ENCODE data around the gene CCDC34. TPM values are rescaled to one million over a fixed set of nuclear protein-coding genes. Genes with fewer than 3 reads are reported as not detected.

Gene CCDC34
- total RNA-seq, 2 experiments from 2014 or later: 1.3 to 1.6 TPM

DNA sequence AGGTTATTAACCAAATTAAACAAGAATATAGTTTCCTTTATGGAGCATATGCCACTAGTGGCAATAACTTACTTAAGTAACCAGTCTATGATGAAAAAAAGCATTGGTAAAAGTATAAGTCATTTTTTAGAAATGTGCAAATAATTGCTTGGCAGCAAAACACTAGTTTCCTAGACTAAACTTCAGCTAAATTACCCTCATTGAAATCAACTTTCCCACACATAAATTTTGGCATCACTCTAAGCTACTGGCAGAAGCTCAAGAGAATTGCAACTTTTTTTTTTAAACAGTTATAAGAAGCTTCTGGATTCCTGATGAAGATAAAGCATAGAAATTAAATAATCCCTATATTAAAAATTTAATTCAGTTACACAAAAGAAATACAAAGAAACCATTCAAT lies 12.5 kb downstream of the CCDC34 start:
- no peaks in the 10 kb centered on the region for H3K9me3 ChIP-seq (ENCODE audit: control insufficient read depth in 1 of 2, insufficient read depth in 1 of 2, low read length in 2 of 2)
- H3K4me1 ChIP-seq (ENCODE audit: insufficient read depth, low read length): no peaks in the 10 kb centered on the region
- H3K36me3 ChIP-seq (ENCODE audit: insufficient read depth, low read length): no peaks in the 10 kb centered on the region
- no peak for ATAC-seq (ENCODE audit: poor library complexity)
- H3K27ac Mint-ChIP-seq: no peak overlapping the region
- H3K27me3 ChIP-seq (ENCODE audit: control insufficient read depth in 1 of 2, insufficient read depth in 2 of 2, low read length in 2 of 2): no peaks in the 10 kb centered on the region
- H3K27me3 Mint-ChIP-seq: no peaks in the 10 kb centered on the region
- H3K4me3 Mint-ChIP-seq: no peak overlapping the region
- TF ChIP-seq, protein P1, sequence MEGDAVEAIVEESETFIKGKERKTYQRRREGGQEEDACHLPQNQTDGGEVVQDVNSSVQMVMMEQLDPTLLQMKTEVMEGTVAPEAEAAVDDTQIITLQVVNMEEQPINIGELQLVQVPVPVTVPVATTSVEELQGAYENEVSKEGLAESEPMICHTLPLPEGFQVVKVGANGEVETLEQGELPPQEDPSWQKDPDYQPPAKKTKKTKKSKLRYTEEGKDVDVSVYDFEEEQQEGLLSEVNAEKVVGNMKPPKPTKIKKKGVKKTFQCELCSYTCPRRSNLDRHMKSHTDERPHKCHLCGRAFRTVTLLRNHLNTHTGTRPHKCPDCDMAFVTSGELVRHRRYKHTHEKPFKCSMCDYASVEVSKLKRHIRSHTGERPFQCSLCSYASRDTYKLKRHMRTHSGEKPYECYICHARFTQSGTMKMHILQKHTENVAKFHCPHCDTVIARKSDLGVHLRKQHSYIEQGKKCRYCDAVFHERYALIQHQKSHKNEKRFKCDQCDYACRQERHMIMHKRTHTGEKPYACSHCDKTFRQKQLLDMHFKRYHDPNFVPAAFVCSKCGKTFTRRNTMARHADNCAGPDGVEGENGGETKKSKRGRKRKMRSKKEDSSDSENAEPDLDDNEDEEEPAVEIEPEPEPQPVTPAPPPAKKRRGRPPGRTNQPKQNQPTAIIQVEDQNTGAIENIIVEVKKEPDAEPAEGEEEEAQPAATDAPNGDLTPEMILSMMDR (IDR thresholded peaks at IDR 0.05): no peak
- intact Hi-C loops (cut with DNase I, micrococcal nuclease): no loop called here
- no peaks in the 10 kb centered on the region for H3K4me1 Mint-ChIP-seq (ENCODE audit: low read depth)
- H3K9me3 Mint-ChIP-seq: no peaks in the 10 kb centered on the region
- CTCF ChIA-PET: no interaction called here
- H3K4me3 ChIP-seq (ENCODE audit: low read length): no peak overlapping the region
- DNase-seq: no peak
- peaks cover 20% of the 10 kb centered on the region for H3K36me3 Mint-ChIP-seq (ENCODE audit: low read depth)
- POLR2A ChIA-PET: no interaction called here
- no peak overlapping the region for H3K27ac ChIP-seq (ENCODE audit: low read depth in 1 of 2, low read length in 2 of 2)

DNA sequence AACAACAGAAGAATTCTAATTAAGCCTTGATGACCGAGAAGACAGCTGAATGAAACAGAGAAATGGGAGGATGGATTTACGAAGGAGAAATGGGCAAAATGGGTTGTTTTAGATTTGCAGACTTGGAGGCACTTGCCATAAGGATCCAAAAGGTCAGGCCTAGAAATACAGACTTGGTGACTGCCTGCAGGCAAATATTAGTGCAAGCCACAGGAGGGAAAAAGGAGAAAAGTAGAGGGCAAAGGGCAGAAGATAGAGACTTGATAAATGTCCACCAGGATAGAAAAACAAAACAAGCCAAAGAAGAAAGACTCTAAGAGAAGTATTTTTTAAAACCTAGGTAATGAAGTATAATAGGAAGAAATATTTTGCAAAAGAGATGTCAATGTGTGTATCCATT lies 13.1 kb downstream of the CCDC34 start:
- H3K27ac Mint-ChIP-seq: no peak overlapping the region
- POLR2A ChIA-PET: no interaction called here
- no peaks in the 10 kb centered on the region for H3K36me3 ChIP-seq (ENCODE audit: insufficient read depth, low read length)
- intact Hi-C loops (cut with DNase I, micrococcal nuclease): no loop called here
- no peaks in the 10 kb centered on the region for H3K9me3 ChIP-seq (ENCODE audit: control insufficient read depth in 1 of 2, insufficient read depth in 1 of 2, low read length in 2 of 2)
- H3K27ac ChIP-seq (ENCODE audit: low read depth in 1 of 2, low read length in 2 of 2): no peak overlapping the region
- H3K4me1 Mint-ChIP-seq (ENCODE audit: low read depth): no peaks in the 10 kb centered on the region
- CTCF ChIA-PET: no interaction called here
- no peaks in the 10 kb centered on the region for H3K27me3 ChIP-seq (ENCODE audit: control insufficient read depth in 1 of 2, insufficient read depth in 2 of 2, low read length in 2 of 2)
- H3K4me1 ChIP-seq (ENCODE audit: insufficient read depth, low read length): no peaks in the 10 kb centered on the region
- H3K9me3 Mint-ChIP-seq: no peaks in the 10 kb centered on the region
- DNase-seq: no peak
- no peaks in the 10 kb centered on the region for H3K27me3 Mint-ChIP-seq
- no peak overlapping the region for H3K4me3 ChIP-seq (ENCODE audit: low read length)
- peaks cover 21% of the 10 kb centered on the region for H3K36me3 Mint-ChIP-seq (ENCODE audit: low read depth)
- no peak overlapping the region for H3K4me3 Mint-ChIP-seq
- TF ChIP-seq, protein P1 (IDR thresholded peaks at IDR 0.05): no peak
- no peak for ATAC-seq (ENCODE audit: poor library complexity)

DNA sequence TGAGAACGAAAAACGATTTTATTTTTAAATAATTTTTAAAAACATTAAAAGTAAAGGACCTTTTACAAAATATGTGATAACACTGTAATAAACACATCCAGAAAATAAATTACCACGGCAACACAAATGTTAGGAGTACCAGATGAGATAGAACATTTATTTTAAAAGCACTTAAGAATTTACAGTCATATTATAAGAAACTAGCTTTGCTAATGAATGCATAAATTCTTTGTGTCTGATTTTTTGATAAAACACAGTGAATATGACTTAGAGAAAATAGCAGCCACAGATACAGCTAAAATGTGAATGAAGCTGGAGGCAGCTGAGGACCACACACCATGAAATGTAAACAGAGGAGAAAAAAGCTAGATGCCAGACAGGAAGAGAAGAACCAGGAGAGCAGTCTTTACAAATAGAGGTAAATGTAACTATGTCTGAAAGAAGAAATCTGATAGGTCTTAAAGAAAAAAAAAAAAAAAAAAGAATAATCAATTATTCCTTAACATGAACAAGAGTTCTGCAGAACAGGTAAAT lies 14.6 kb downstream of the CCDC34 start:
- DNase-seq (no peak), ATAC-seq (ENCODE audit: poor library complexity) (no peak)
- no peak overlapping the region for H3K4me3 ChIP-seq (ENCODE audit: low read length)
- Mint-ChIP-seq H3K4me3 (no peak overlapping the region), H3K9me3 (no peaks in the 10 kb centered on the region), H3K4me1 (ENCODE audit: low read depth) (no peaks in the 10 kb centered on the region), H3K27ac (no peak overlapping the region), H3K27me3 (no peaks in the 10 kb centered on the region), H3K36me3 (ENCODE audit: low read depth) (peaks cover 25% of the 10 kb centered on the region)
- POLR2A ChIA-PET: no interaction called here
- H3K27ac ChIP-seq (ENCODE audit: low read depth in 1 of 2, low read length in 2 of 2): no peak overlapping the region
- intact Hi-C loops (cut with DNase I, micrococcal nuclease): no loop called here
- no peaks in the 10 kb centered on the region for H3K27me3 ChIP-seq (ENCODE audit: control insufficient read depth in 1 of 2, insufficient read depth in 2 of 2, low read length in 2 of 2)
- no peaks in the 10 kb centered on the region for H3K9me3 ChIP-seq (ENCODE audit: control insufficient read depth in 1 of 2, insufficient read depth in 1 of 2, low read length in 2 of 2)
- no peaks in the 10 kb centered on the region for H3K36me3 ChIP-seq (ENCODE audit: insufficient read depth, low read length)
- H3K4me1 ChIP-seq (ENCODE audit: insufficient read depth, low read length): no peaks in the 10 kb centered on the region
- CTCF ChIA-PET: interaction anchor here (0.7 kb wide), 2 partner anchors 43 to 67 kb away, joined by 3 read pairs; no protein-coding TSS in a partner anchor
- TF ChIP-seq, protein P1 (IDR thresholded peaks at IDR 0.05): no peak
